HG03565 (cell line): Measurements from ENCODE around the gene BAK1.

ENCODE experiments used
- ATAC-seq: cut with Tn5 transposase; IDR thresholded peaks from one replicate; pipeline ENCODE4 v1.9.1; 2021; ENCODE audit warnings: mild to moderate bottlenecking, moderate library complexity; ENCODE audit not compliant: unreplicated experiment

BAK1 gene

GRCh38 chr6:33588894-33589293, 8.8 kb upstream of the BAK1 start:
- ATAC-seq: no peak

- no peak for ATAC-seq
These were observed 7.5 kb upstream of the BAK1 start for GRCh38 chr6:33587529-33587928.

- ATAC-seq: no peak
These were observed 6.1 kb upstream of the BAK1 start for GRCh38 chr6:33586108-33586640.

GRCh38 chr6:33585403-33586107, 5.5 kb upstream of the BAK1 start:
- ATAC-seq: peak; percentile 58

GRCh38 chr6:33584700-33585402, 4.8 kb upstream of the BAK1 start:
- ATAC-seq: no peak

GRCh38 chr6:33583591-33584155, 3.6 kb upstream of the BAK1 start:
- no peak for ATAC-seq

- ATAC-seq: no peak
These were observed 1.1 kb upstream of the BAK1 start for GRCh38 chr6:33581186-33581585.

- no peak for ATAC-seq
These were observed 1.5 kb downstream of the BAK1 start for GRCh38 chr6:33578588-33579011.

- ATAC-seq: no peak
These were observed 1.9 kb downstream of the BAK1 start for GRCh38 chr6:33578164-33578563.

GRCh38 chr6:33577718-33578117, 2.4 kb downstream of the BAK1 start:
- no peak for ATAC-seq

GRCh38 chr6:33577106-33577535, 3.0 kb downstream of the BAK1 start:
- ATAC-seq: no peak

GRCh38 chr6:33576668-33577067, 3.4 kb downstream of the BAK1 start:
- no peak for ATAC-seq

- ATAC-seq: no peak
These were observed 4.9 kb downstream of the BAK1 start for GRCh38 chr6:33575211-33575610.

GRCh38 chr6:33571637-33572316, 8.3 kb downstream of the BAK1 start:
- ATAC-seq: no peak

GRCh38 chr6:33570806-33571636, 9.1 kb downstream of the BAK1 start:
- ATAC-seq: peak; percentile 75

- no peak for ATAC-seq
These were observed 11.1 kb downstream of the BAK1 start for GRCh38 chr6:33568826-33569570.

GRCh38 chr6:33567836-33568235, 12.2 kb downstream of the BAK1 start:
- ATAC-seq: no peak

- ATAC-seq: no peak
These were observed 13.6 kb downstream of the BAK1 start for GRCh38 chr6:33566182-33567084.

GRCh38 chr6:33558801-33559200, 21.3 kb downstream of the BAK1 start:
- no peak for ATAC-seq
